22Rv1 (cell line): ENCODE measurements around the gene TUBB2B.

ENCODE experiments used
- CTCF ChIP-seq: fragments of 450-650 bp; IDR thresholded peaks from 2 replicates; pipeline ENCODE4 v1.5.1; 2017; ENCODE audit warnings: mild to moderate bottlenecking
- ZFX ChIP-seq: fragments of 450-650 bp; IDR thresholded peaks from 2 replicates; pipeline ENCODE4 v1.6.1; 2017; ENCODE audit warnings: antibody characterized with exemption, borderline replicate concordance

- TF ChIP-seq CTCF: no peak
- TF ChIP-seq ZFX: no peak
These were observed 30.7 kb upstream of the TUBB2B start for GRCh38 chr6:3258201-3258600.
